Mesothelial cell of epicardium (in vitro differentiated cells): Measurements from ENCODE around the gene MAN2A2. TPM values are rescaled to one million over a fixed set of nuclear protein-coding genes. Genes with fewer than 3 reads are reported as not detected.

Experiments used
- DNase-seq, 2 experiments: peaks; one replicate each; pipeline ENCODE4 v3.0.0; 2021; ENCODE audit warnings: low spot score in 2 of 2; ENCODE audit not compliant: unreplicated experiment in 2 of 2
- H3K27ac Mint-ChIP-seq: 2 replicates; pipeline ENCODE4 v1.8.0; 2021; ENCODE audit warnings: mixed read lengths
- H3K27me3 Mint-ChIP-seq: 2 replicates; pipeline ENCODE4 v1.8.0; 2021; ENCODE audit warnings: low read depth, mixed read lengths
- H3K36me3 Mint-ChIP-seq: 2 replicates; pipeline ENCODE4 v1.8.0; 2021; ENCODE audit warnings: mixed read lengths
- H3K4me1 Mint-ChIP-seq: 2 replicates; pipeline ENCODE4 v1.8.0; 2021; ENCODE audit warnings: mixed read lengths
- H3K4me3 Mint-ChIP-seq: 2 replicates; pipeline ENCODE4 v1.8.0; 2021; ENCODE audit warnings: mild to moderate bottlenecking, moderate library complexity, mixed read lengths
- H3K9me3 Mint-ChIP-seq: 2 replicates; pipeline ENCODE4 v1.8.0; 2021; ENCODE audit warnings: mixed read lengths
- CTCF ChIP-seq: fragments of 200-600 bp; sonication (generic); IDR thresholded peaks from one replicate; pipeline ENCODE4 v1.5.0; 2021; ENCODE audit warnings: antibody characterized with exemption; ENCODE audit not compliant: unreplicated experiment
- total RNA-seq: library from RNA; stranded (reverse); gene quantifications from 3 replicates; pipeline ENCODE4 v1.2.1, GENCODE V29; 2021

The MAN2A2 gene
- total RNA-seq, 1 donor from 2014 or later: 104 TPM

GRCh38 chr15:90869601-90870353 is 33.3 kb upstream of the MAN2A2 start:
- TF ChIP-seq CTCF: no peak
- Mint-ChIP-seq H3K27ac (peak overlapping the region; percentile 97), H3K9me3 (no peaks in the 10 kb centered on the region), H3K4me3 (peak overlapping the region; percentile 81), H3K4me1 (peaks cover 68% of the 10 kb centered on the region), H3K36me3 (no peaks in the 10 kb centered on the region), H3K27me3 (no peaks in the 10 kb centered on the region)
- no peak for DNase-seq

GRCh38 chr15:90870354-90871138 is 32.6 kb upstream of the MAN2A2 start:
- Mint-ChIP-seq H3K27ac (peak overlapping the region; percentile 97), H3K27me3 (no peaks in the 10 kb centered on the region), H3K36me3 (no peaks in the 10 kb centered on the region), H3K4me3 (peak overlapping the region; percentile 81), H3K9me3 (no peaks in the 10 kb centered on the region), H3K4me1 (peaks cover 70% of the 10 kb centered on the region)
- no peak for DNase-seq
- TF ChIP-seq CTCF: no peak

DNA sequence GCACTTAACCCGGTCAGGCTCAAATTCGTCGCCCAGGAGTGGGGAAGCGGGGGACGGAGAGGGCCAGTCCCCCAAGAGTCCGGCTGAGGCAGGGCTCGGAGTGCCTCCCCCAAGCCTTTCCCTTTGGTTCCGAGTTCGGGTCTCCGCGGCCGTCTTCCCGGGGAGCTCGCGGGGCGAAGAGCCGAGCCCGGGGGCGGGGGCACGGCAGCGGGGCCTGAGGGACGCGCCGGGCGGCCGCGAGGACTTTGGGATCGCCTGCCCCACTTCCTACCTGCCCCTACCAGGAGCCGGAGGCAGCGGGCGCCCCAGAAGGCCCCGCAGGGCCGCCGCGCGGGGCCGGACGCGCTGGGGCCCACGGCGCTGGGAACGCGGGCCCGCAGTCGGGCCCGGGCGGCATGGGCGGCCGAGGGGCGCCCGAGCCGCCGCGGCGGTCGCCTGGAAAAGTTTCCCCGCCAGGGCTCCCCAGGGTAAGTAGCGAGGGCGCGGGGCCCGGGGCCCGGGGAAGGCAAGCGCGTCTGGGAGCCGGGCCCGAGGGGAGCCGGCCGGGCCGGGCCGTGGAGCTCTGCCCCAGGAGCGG is 31.9 kb upstream of the MAN2A2 start:
- no peak for TF ChIP-seq CTCF
- Mint-ChIP-seq H3K4me3 (peak overlapping the region; percentile 81), H3K36me3 (no peaks in the 10 kb centered on the region), H3K4me1 (peaks cover 63% of the 10 kb centered on the region), H3K27me3 (no peaks in the 10 kb centered on the region), H3K9me3 (no peaks in the 10 kb centered on the region), H3K27ac (peak overlapping the region; percentile 97)
- DNase-seq: peak in 1 of 2 experiments; percentile 66

DNA sequence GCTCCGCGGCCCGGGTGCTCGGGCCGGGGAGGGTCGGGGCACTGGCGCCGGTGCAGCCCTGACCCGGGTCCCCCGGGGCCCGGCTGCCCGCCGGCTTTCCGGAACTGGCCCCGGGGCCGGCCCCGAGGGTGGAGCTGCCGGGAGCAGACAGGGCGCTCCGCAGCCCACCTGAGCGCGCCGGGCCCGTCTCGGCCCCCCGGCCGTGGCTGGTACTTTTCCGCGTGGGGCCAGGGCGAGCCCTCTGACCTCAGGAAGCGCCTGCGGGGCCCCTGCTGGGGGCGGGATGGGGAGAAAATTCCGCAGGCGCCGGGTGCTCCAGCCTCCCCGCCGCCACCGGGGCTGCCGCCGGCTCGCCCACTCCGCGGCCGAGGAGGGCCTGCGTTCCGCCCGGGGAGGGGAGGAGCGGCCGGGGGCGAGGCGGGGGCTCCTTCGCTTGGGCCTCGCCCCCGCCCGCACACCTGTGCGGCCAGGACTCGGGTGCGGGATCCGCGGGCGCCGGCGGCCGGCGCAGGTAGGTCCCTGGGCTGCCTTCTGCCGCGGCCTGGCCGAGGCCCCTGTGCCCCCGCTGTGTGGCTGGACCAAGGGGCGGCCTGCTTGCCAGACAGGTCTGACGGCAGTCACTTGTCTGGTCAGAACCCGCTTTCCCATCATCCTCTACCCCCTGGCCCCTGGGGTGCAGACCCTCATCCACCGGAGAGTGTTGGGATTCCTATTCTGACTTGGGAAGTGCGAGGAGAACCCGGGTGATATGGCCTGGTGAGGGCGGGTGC is 31.2 kb upstream of the MAN2A2 start:
- Mint-ChIP-seq H3K27me3 (no peaks in the 10 kb centered on the region), H3K27ac (peak overlapping the region; percentile 92), H3K36me3 (peaks cover 6% of the 10 kb centered on the region), H3K4me3 (peak overlapping the region; percentile 74), H3K9me3 (no peaks in the 10 kb centered on the region), H3K4me1 (peaks cover 58% of the 10 kb centered on the region)
- no peak for TF ChIP-seq CTCF
- DNase-seq: no peak

- H3K9me3 Mint-ChIP-seq: no peaks in the 10 kb centered on the region
Measured at GRCh38 chr15:90872486-90873184, 30.5 kb upstream of the MAN2A2 start.

More at GRCh38 chr15:90872486-90873184, 30.5 kb upstream of the MAN2A2 start:
- no peak for TF ChIP-seq CTCF
- Mint-ChIP-seq H3K27me3 (no peaks in the 10 kb centered on the region), H3K36me3 (peaks cover 13% of the 10 kb centered on the region), H3K27ac (peak overlapping the region; percentile 92), H3K4me1 (peaks cover 58% of the 10 kb centered on the region), H3K4me3 (peak overlapping the region; percentile 74)
- DNase-seq: no peak
